ENCODE data around the gene WSB1.

Gene WSB1

DNA sequence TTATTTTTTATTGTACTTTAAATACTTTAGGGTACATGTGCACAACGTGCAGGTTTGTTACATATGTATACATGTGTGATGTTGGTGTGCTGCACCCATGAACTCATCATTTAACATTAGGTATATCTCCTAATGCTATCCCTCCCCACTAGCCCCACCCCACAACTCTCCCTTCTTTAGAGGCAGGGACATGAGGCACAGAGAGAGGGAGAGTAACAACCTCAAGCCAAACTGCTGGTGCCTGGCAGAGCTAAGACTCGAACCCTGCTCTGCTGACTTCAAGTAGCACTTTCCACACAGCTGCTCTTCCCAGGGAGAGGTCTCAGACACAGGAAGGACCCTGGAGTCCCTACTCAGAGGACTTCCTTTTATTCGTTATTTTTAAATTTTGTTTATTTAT, 69.4 kb downstream of the WSB1 start:
- no peak for DNase-seq
